HepG2 (cell line): Measurements from ENCODE around the gene NMU. TPM values are rescaled to one million over a fixed set of nuclear protein-coding genes. Genes with fewer than 3 reads are reported as not detected.

Source experiments
- ATAC-seq: fragments of 200-7000 bp; cut with Tn5 transposase; 3 replicates; pipeline ENCODE4 v1.9.1; 2020; ENCODE audit warnings: mild to moderate bottlenecking, moderate library complexity
- BruUV-seq: library from RNA; stranded (reverse); fragments of 400-500 nt; replicated peaks from 2 replicates; lab custom pipeline; 2021; lab: Mats Ljungman, UMichigan
- CTCF ChIA-PET: fragments of 300-600 bp; formaldehyde crosslinking; extraction: SDS; loops from one replicate; lab custom pipeline; 2021; ENCODE audit warnings: low total read pairs, inconsistent platforms, low intra/inter-chr PET ratio; lab: Yijun Ruan, JAX
- POLR2A ChIA-PET: fragments of 350-600 bp; sonication (Branson Sonifier 250); formaldehyde crosslinking; loops from one replicate; lab custom pipeline; 2020; ENCODE audit warnings: antibody characterized with exemption, inconsistent platforms; lab: Yijun Ruan, JAX
- DNase-seq: peaks from one replicate; pipeline ENCODE4 v3.0.0-alpha.2; 2015; ENCODE audit warnings: low spot score
- FAIRE-seq: peaks from 3 replicates; lab custom pipeline; 2011; peaks lifted over from hg19 to GRCh38; lab: Jason Lieb, UNC
- H2AFZ ChIP-seq: one replicate; pipeline ENCODE4 v1.6.1; 2011; ENCODE audit warnings: low read length, inconsistent platforms
- H3K27ac ChIP-seq: fragments of 300-600 bp; 3 replicates; pipeline ENCODE4 v1.8.0; 2011; ENCODE audit warnings: mixed run types, mild to moderate bottlenecking, mixed read lengths, low read length, inconsistent platforms; ENCODE audit not compliant: insufficient read depth; ENCODE audit errors: extremely low read length
- H3K27me3 ChIP-seq, 2 experiments: fragments of 200-600 bp in 1 of 2; 2 replicates in 1 of 2; 3 replicates in 1 of 2; pipeline versions ENCODE4 v1.6.0 to v1.8.0; 2011; ENCODE audit warnings: low read length in 2 of 2, mild to moderate bottlenecking in 2 of 2, moderate library complexity in 2 of 2, inconsistent platforms in 1 of 2; ENCODE audit not compliant: insufficient read depth in 2 of 2, control insufficient read depth in 1 of 2
- H3K36me3 ChIP-seq, 2 experiments: fragments of 200-600 bp in 1 of 2; replicated peaks in 1 of 2; 2 replicates in 1 of 2; 3 replicates in 1 of 2; pipeline versions ENCODE4 v1.5.1 to v1.8.0; 2011; ENCODE audit warnings: low read length in 2 of 2, inconsistent platforms in 1 of 2; ENCODE audit not compliant: insufficient read depth in 2 of 2, control insufficient read depth in 1 of 2
- H3K4me1 ChIP-seq: 2 replicates; pipeline ENCODE4 v1.5.1; 2012; ENCODE audit warnings: low read length, inconsistent platforms; ENCODE audit not compliant: insufficient read depth
- H3K4me2 ChIP-seq: 2 replicates; pipeline ENCODE4 v1.6.0; 2011; ENCODE audit warnings: low read depth, low read length, inconsistent platforms
- H3K4me3 ChIP-seq, 3 experiments: fragments of 200-600 bp in 1 of 3; sonication (generic), shearing (Covaris generic) in 1 of 3; replicated peaks in 1 of 3; 2 replicates each; pipeline ENCODE4 v1.5.1; 2011 to 2016; ENCODE audit warnings: low read length in 3 of 3, inconsistent platforms in 2 of 3, low read depth in 2 of 3, mild to moderate bottlenecking in 2 of 3, control low read depth in 1 of 3, mixed read lengths in 1 of 3; ENCODE audit not compliant: insufficient read depth in 1 of 3
- H3K79me2 ChIP-seq: one replicate; pipeline ENCODE4 v1.6.1; 2011; ENCODE audit warnings: low read length, inconsistent platforms; ENCODE audit not compliant: insufficient read depth
- H3K9ac ChIP-seq: 2 replicates; pipeline ENCODE4 v1.6.0; 2011; ENCODE audit warnings: mild to moderate bottlenecking, low read depth, low read length, inconsistent platforms; ENCODE audit not compliant: insufficient read depth
- H3K9me3 ChIP-seq: 2 replicates; pipeline ENCODE4 v1.5.1; 2012; ENCODE audit warnings: mild to moderate bottlenecking, low read length
- H4K20me1 ChIP-seq: 2 replicates; pipeline ENCODE4 v1.6.0; 2011; ENCODE audit warnings: inconsistent platforms, mild to moderate bottlenecking, low read length, moderate library complexity; ENCODE audit not compliant: insufficient read depth
- KIAA2018 ChIP-seq: sonication (generic); formaldehyde crosslinking; IDR thresholded peaks from 2 replicates; pipeline ENCODE4 v1.5.0; 2020; ENCODE audit warnings: mild to moderate bottlenecking, missing genetic modification reagents, borderline replicate concordance
- SIX1 ChIP-seq: sonication (generic); formaldehyde crosslinking; IDR thresholded peaks from 2 replicates; pipeline ENCODE4 v1.4.0; 2020; ENCODE audit warnings: missing genetic modification reagents, borderline replicate concordance
- SNAPC5 ChIP-seq: sonication (generic); formaldehyde crosslinking; IDR thresholded peaks from 2 replicates; pipeline ENCODE4 v1.8.1; 2023; ENCODE audit warnings: mild to moderate bottlenecking, missing genetic modification reagents, borderline replicate concordance
- SSRP1 ChIP-seq: IDR thresholded peaks from 2 replicates; pipeline ENCODE4 v1.6.1; 2016; ENCODE audit warnings: control low read depth
- THYN1 ChIP-seq: sonication (generic); formaldehyde crosslinking; IDR thresholded peaks from 2 replicates; pipeline ENCODE4 v1.8.1; 2023; ENCODE audit warnings: low read depth, mild to moderate bottlenecking, moderate library complexity, missing genetic modification reagents, borderline replicate concordance
- ZNF296 ChIP-seq: sonication (generic); formaldehyde crosslinking; conservative IDR thresholded peaks from 2 replicates; pipeline ENCODE4 v1.5.0; 2020; ENCODE audit warnings: mild to moderate bottlenecking, missing genetic modification reagents
- ZNF607 ChIP-seq: sonication (generic); formaldehyde crosslinking; IDR thresholded peaks from 2 replicates; pipeline ENCODE4 v1.5.1; 2020; ENCODE audit warnings: missing genetic modification reagents, mild to moderate bottlenecking, borderline replicate concordance
- WGBS: methylation state at CpG from one replicate; pipeline ENCODE4 v1.1.6; 2017; ENCODE audit warnings: low lambda C conversion rate; 5-methylcytosine and 5-hydroxymethylcytosine counted together
- in situ Hi-C: cut with HindIII; loops from 2 replicates; pipeline ENCODE4 v1.10.0; 2017; ENCODE audit warnings: low pct_unique_long_range_greater_than_20kb; ENCODE audit not compliant: extremely low pct_ligation_motif_present
- intact Hi-C: fragments of 100-400 bp; cut with micrococcal nuclease; formaldehyde crosslinking; loops from one replicate; pipeline ENCODE4 v1.10.0; 2022; ENCODE audit not compliant: unreplicated experiment
- polyA plus RNA-seq, 8 experiments: library from polyadenylated mRNA; depleted of rRNA in 3 of 8; stranded (reverse) in 7 of 8; unstranded in 1 of 8; fragments of >200 nt; fragmentation: Illumina TruSeq in 4 of 8; extraction: Trizol in 4 of 8; gene quantifications; 2 replicates each; pipeline versions ENCODE4 v1.2.1 to v1.2.3, GENCODE V29; 2011 to 2016; ENCODE audit warnings: low read depth in 4 of 8, missing spikeins in 1 of 8, mixed read lengths in 1 of 8; ENCODE audit not compliant: insufficient read depth in 1 of 8
- total RNA-seq, 5 experiments: library from RNA; depleted of rRNA; stranded (reverse); fragments of >200 nt; fragmentation: Illumina TruSeq; extraction: Trizol; gene quantifications; 2 replicates each; pipeline ENCODE4 v1.2.3, GENCODE V29; 2016; ENCODE audit warnings: low read depth in 1 of 5

NMU gene
- total and polyA plus RNA-seq, 2 of the 13 experiments (the other 11 are each of a cell fraction or from before 2014, with no cell fraction given) = not detected

- Histone ChIP-seq H3K79me2 (no peaks in the 10 kb centered on the region), H3K4me1 (no peaks in the 10 kb centered on the region), H2AFZ (no peak overlapping the region), H3K27ac (no peak overlapping the region), H3K4me3 (no peak overlapping the region), H3K4me2 (no peak overlapping the region), H3K36me3 (no peaks in the 10 kb centered on the region), H3K9ac (no peak overlapping the region), H4K20me1 (no peaks in the 10 kb centered on the region), H3K27me3 (no peaks in the 10 kb centered on the region), H3K9me3 (no peaks in the 10 kb centered on the region)
- WGBS = 30% methylated on average over 3 of the region's 3 CpGs
- POLR2A ChIA-PET = no interaction called here
- no peak for TF ChIP-seq SIX1 (CRISPR knock-in tag)
- no peak for TF ChIP-seq KIAA2018 (CRISPR knock-in tag)
- no peak for TF ChIP-seq ZNF296 (CRISPR knock-in tag)
- TF ChIP-seq SNAPC5 (CRISPR knock-in tag) = no peak
- no peak for TF ChIP-seq THYN1 (CRISPR knock-in tag)
- TF ChIP-seq ZNF607 (CRISPR knock-in tag) = no peak
- no peak for TF ChIP-seq SSRP1 (CRISPR knock-in tag)
- CTCF ChIA-PET = no interaction called here
- DNase-seq (no peak), FAIRE-seq (no peak), ATAC-seq (no peak)
- intact Hi-C loops (no loop called here), in situ Hi-C loops (no loop called here)
- BruUV-seq = no TSS peak
Observed at GRCh38 chr4:55615008-55615407, 21.1 kb downstream of the NMU start.
